ENCODE results near the gene RER1.
"Not testable (repeated sequence)": the region's sequence is repeated elsewhere in the genome, so short reads cannot be mapped to it uniquely, and the experiment has no call there.

Gene RER1

DNA sequence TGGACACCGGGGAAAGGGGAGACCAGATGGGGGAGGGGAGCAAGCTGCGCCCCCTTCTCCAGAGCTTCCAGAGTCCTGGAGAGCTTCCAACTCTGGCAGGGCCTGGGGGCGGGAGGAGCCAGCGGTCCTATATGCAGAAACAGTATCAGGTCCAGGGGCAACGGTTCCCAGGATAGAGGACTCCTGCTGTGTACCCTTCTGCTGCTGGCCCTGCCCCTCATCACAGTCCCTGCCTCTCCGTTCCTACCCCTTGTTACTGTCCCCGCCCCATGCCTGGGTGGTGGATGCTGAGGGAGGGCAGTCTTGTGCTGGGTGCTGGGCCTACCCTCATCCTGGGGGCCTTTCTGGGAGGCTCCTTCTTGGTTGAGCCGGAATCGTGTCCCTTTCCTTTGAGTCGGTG lies 39.9 kb downstream of the RER1 start:
- DNase-seq, result peak; percentile 89

DNA sequence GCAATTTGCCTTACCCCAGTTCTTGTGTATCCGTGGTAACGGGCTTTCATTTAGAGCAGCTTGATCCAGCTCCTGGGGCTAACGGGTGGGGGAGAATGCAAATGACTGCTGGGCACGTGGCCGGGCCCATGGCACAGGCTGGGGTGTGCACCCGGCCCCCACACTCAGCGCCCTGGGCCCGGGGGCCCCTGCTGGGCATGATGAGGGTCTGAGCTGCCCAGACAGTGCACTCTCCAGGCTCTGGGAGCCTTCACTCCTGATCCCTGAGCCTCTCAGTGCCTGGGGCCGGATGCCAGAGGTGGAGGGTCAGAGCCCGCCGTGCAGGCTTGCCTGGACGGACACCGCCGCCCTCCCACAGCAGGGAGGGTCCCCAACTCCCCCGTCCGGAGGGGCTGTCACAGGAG lies 40.8 kb downstream of the RER1 start:
- DNase-seq, result no peak

DNA sequence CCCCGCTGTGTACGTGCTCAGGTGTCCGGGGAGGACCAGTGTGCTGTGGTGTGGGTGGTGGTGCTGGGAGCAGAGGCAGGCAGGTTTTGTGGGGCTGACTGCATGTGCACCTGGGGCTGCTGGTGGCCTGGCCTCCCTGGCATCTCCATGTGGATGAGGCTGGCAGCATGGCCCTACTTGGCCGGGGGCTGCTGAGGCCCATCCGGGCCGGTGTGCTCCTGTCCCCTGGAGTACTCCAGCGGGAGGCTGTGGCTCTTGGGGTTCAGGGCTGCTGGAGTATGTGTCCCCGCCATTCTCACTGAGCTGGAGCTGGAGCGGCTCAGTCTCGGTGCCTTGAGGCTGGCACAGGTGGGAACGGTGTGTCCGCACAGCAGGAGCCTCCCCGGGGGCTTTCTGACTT lies 41.6 kb downstream of the RER1 start:
- DNase-seq, result no peak

DNA sequence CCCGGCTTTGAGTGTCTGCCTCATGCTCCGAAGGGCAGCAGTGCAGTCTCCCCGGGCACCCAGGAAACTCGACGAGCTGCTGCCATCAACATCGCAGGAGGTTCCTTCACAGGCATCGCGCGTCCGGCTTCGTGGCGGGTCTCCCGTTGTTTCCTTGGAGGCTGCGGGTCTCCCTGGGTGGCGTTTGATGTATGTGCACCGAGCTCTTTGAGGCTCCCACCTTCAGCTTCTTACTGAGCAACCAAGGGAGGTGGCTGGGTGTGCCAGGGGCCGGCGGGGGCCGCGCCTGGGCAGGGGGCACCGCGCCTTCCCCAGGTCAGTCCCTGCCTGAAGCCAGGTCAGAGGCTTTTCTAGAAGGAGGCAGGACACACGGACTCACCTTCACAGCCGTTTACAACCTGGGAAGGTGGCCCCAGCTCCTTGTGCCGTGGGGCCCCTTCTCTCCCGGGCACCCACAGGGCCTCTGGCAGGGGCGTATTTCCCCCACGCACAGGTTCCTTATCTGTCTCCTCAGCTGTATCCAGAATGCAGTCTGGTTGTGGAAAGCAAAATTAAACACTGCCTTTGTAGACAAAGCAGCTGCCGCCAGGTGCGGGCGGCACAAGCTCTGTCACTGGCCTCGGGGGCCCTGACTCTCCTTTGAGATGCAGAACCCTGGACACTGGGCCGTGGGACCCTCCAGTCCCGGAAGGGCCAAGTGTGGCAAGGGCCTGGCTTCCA lies 42.5 kb downstream of the RER1 start:
- no peak for DNase-seq

DNA sequence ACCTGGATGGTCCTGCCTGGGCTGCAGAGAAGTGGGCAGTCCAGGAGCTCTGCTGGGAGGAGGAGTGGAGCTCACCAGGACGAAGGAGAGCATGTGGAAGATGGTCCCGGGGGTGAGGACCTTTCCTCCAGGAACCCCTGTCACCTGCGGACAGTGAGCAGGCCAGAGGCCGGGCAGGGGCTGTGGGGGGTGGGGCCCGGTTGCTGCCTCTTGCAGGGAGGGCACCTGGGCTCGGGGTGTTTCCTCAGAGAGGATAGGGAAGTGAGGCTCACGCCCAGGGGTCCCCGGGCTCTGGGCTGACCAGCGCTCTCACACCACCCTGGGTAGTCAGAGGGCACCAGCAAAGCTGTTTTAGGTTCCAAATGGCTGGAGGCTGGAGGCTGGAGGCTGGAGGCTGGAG lies 43.5 kb downstream of the RER1 start:
- no peak for DNase-seq

DNA sequence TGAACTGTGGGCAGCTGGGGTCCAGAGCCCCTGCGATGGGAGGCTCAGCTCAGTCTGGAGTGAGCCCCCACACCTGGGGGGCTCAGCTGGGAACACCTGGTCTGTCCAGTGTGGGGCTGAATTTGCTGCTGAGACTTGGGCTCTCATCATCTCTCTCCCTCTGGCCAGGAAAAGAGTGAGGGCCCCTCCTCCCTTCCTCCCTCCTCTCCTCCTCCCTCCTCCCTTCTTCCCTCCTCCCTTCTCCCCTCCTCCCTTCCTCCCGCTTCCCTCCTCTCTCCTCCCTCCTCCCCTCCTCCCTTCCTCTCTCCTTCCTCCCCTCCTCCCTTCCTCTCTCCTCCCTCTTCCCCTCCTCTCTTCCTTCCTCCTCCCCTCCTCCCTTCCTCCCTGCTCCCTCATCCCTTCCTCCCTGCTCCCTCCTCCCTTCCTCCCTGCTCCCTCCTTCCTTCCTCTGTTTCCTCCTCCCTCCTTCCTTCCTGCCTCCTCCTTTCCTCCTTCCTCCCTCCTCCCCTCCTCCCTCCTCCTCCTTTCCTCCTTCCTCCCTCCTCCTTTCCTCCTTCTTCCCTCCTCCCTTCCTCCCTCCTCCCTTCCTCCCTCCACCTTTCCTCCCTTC lies 44.2 kb downstream of the RER1 start:
- DNase-seq, result no peak

DNA sequence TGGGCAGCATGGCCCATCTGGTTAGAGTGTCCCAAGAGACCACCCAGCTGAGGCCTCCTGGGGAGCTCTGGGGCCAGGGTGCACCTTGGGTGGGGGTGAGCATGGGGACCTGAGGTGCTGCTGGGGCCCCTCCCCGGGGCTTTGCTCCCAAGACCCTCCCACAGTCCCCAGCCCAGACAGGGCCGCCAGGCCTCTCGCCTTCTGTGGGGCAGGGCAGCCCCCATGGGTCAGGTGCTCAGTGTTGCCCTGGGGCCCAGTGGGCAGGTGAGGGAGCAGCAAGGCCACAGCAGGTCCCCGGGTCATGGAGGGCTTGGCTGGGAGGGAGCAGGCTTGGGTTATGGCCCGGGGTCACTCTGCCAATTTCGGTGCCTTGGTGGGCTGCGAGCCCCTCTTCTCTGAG lies 45.2 kb downstream of the RER1 start:
- no peak for DNase-seq

DNA sequence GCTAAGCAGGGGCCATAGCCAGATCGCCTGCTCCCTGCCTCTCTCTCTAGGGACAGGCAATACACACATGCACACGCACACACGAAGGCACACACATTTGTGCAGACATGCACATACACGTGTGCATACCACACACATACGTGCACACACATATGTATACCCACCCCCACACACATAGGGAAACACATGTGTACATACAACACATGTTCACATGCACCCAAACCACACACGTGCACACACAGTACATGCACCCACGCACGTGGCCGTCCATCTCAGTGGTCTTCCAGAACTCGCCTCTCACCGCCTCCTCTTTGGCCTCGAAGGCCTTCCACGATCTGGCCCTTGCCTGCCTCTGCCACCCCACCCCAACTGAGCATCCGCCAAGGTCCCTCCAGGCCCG lies 46.0 kb downstream of the RER1 start:
- DNase-seq, result no peak

DNA sequence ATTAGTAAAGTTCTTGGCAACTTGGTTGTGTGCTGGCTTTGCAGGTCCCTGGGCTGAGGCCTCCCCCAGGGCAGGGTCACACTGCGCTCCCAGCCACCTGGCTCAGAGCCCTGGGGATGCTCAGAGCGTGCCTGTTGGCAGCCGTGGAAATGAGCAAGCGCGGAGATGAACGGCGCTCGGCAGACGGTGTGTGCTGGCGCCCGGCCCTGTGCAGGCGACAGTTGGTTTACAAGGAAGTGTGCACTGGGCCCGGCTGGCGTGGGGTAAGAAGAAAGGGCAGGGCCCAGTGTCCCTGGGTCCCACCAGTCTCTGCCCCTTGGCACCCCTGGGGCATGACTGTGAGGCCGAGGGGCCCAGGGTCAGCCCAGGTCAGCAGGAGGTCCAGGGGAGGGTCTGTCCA lies 46.4 kb downstream of the RER1 start:
- peak; percentile 70 for DNase-seq

DNA sequence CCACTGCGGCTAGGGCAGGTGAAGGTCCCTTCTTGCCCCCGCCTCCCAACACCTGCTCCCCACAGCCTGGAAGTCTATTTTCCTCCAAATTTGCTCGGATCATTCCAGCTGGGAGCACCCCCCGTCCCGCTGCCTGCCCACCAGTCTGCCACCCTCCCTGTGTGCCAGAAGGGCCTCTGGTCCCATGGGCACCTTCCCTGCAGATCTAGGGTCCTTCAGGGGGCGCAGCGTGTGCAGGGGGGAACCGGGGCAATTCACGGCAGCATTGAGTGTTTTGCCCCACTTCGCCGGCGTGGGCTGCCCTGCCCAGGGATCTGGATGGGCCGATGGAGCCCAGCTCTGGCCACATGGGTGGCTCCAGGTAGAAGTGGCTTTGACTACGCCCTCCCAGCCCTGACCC lies 47.0 kb downstream of the RER1 start:
- DNase-seq, result no peak

DNA sequence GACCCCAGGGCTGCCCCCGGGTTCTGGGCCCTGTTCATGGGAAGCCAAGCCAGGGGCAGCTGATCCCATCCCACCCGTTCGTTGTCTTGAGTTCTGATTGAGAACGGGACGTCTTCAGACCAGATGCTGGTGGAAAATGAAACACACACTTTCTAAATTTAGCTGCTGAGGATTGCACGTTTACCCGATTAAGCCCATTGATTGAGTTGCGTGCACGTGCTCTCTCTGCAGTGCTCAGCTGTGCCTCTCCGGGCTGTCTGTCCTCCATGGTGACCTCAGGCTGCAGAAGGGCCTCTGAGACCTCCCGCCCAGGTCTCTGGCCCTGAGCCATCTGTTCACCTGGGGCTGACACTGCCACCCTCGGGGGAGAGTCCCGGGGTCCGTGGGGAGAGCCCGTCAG lies 47.7 kb downstream of the RER1 start:
- DNase-seq, result no peak

DNA sequence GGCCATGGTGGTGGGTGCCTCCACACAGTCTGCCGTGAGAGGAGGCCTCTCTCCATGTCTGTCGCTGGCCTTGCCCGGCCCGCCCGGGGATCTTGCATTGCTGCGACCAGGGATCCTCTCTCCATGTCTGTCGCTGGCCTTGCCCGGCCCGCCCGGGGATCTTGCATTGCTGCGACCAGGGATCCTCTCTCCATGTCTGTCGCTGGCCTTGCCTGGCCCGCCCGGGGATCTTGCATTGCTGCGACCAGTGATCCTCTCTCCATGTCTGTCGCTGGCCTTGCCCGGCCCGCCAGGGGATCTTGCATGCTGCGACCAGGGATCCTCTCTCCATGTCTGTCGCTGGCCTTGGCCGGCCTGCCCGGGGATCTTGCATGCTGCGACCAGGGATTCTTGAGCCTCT lies 48.7 kb downstream of the RER1 start:
- DNase-seq, result not testable (repeated sequence)

DNA sequence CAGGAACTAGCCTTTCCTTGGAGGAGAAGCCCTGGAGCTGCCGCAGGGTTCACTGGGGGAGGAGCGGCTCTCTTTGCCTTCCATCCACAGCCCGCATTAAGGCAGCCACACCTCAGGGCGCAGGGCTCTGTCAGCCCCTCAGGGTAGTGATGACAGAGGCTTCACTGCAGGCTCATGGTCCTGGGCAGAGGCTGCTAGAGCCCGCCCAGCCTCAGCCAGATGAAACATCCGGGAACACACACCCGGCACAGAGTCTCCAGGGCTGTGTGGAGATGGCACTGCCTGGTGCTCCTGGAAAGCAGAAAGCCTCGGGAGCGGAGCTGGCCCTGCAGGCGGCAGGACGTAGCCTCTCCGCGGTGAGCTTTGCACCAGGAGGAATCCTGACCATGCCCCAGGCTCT lies 50.1 kb downstream of the RER1 start:
- no peak for DNase-seq

DNA sequence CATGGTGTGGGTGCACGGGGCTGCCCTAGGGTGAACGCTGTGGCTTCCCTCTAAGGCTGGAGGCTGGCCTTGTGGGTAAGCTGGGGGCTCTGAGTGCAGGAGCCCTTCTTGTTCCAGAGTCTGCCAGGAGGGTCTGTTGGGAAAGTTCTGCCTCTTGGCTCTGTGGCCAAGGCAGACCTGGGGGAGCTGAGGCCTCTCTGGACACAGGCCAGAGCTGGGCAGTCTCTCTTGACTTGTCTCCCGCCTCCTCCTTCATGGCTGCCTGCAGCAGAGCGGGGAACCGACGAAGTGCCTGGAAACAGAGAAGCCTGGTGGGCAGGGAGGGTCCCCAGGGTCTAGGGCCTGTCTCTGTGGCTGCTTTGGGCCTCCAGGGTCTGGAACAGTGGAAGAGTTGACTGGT lies 51.0 kb downstream of the RER1 start:
- DNase-seq, result no peak

DNA sequence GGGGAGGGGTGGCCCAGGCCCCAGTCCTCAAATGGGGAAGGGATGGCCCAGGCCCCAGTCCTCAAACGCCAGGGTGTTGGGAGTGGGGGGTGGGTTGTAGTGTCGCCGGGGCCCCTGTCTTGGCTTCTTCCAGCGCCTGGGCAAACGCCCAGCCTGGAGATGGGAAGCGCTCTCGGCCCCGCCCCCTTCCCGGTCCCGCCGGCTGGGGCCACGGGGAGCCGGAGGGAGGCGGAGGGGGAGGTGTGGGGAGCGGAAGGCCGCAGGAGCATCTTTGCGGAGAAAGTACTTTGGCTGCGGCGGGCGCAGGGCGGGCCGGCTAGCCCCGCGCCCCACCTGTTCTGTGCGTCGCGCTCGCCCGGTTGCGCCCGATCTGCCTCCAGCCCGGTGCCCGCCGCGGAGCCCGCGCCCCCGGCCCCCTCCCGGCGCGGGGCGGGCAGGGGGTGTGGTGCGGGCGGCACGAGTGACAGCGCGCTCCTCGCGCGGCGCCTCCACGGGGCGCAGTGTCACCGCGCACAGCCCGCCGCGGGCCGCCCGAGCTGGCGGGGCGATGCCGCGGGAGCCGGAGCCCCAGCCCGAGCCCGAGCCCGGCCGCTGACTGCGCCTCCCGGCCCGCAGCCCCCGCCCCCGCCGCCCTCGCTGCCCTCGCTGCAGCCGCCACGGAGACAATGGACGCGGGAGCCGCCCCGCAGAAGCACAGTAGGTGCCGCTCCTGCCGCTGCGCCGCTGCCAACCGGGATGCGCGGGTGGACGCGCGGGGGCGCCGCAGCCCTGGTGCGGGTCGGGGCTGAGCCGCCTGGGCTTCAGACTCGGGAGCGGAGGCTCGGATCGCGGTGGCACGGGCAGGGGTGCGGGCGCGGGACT lies 51.9 kb downstream of the RER1 start:
- DNase-seq, result no peak

DNA sequence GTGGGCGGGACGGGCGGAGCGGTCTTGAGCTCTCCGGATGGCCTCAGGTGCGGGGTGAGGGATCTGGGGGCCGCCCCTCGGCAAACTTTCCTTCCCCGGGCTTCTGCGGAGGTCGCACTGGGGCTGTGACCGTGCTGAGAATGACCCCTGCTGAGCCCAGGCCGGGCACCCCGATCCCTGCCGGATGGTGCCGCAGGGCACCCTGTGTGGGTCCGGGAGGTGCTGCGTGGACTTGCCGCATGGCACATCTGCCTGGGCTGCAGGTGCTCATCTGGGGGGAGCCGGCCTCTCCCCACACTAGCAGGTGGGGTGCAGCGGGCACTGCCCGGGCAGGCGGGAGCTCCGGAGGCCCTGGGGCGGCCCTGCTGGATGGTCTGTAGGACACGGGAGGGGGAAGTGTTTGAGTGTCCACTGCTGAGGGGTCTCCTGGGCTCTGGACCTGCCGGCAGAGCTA lies 52.5 kb downstream of the RER1 start:
- no peak for DNase-seq

DNA sequence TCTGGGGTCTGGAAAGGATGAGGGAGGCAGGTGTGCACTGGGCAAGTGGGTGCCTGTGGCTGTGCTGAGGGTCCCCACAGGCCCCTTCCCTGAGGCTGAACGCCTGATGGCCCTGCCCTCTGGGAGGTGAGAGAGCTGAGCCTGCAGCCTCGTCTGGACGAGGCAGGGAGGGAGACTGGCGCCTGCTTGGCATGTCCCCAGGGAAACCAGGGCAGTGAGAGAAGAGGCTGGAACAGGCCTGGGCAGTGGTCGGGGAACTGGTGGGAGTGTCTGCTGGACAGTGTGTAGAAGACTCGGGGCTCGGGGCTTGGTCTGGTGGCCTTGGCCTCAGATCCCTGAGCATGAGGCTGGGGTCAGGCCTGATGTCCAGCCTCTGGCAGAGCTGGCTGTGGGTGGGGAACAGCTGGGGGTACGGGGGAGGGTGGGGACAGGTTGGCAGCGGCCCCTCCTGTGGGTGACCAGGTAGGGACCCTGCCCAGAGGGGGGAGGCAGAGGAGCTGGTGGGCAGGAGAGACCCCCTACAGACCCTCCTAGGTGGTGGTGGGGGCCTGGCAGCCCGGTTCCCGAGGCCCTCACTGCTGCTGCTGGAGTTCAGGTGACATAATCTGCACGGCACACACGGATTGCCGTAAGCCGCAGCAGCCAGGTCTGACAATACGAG lies 53.7 kb downstream of the RER1 start:
- DNase-seq, result no peak

DNA sequence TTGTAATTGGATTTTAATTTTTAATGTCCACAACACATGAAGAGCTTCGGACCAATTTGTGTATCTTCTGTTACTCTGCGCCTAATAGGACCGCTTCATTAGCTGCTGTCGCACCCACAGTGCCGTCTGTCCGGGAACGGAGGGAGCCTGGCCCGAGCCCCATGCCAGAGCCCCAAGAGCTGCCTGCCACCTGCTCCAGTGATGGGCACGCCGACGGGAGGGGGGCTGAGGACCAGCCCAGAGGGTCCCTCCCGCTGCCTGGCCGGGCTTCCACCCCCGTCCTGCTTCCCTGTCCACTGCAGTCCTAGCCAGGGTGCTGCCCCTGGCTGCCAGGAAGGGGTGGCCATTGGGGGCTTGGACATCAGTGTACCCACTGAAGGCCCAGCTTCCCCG lies 54.2 kb downstream of the RER1 start:
- no peak for DNase-seq

DNA sequence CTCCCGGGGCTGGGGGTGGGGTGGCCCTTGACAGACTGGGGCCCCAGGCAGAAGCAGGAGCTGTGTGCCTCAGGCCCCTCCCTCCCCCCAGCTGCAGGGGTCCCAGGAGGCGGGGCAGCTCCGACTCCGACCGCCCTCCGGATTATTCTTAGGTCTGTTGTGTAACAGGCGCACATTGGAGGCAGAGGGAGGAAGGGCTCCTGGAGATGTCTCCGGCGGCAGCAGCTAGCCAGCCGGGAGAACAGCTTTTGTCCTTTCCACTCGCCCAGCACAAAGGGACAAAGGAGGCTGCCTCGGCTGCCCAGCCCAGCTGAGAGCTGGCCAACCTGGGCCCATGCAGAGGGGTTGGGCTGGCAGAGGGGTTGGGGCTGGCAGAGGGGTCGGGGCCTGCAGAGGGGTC lies 54.8 kb downstream of the RER1 start:
- no peak for DNase-seq

DNA sequence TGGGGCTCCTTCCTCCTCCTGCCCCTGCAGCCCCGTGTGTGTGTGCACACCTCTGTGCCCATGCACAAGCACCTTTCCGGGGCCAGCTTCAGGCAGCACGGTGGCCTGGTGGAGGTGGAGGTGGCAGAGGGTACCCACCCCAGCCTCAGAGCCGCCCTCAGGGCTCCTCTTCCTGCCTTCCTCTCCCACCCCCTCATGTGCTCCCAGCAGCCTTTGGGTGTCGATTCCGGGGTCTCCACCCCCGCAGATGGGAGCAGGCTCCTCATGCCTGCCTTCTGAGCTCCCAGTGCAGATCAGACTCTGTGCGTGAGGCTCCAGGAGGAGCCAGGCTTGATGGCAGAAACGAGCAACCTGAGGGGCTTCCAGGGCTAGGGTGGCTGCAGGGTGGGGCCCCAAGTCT lies 55.2 kb downstream of the RER1 start:
- no peak for DNase-seq

DNA sequence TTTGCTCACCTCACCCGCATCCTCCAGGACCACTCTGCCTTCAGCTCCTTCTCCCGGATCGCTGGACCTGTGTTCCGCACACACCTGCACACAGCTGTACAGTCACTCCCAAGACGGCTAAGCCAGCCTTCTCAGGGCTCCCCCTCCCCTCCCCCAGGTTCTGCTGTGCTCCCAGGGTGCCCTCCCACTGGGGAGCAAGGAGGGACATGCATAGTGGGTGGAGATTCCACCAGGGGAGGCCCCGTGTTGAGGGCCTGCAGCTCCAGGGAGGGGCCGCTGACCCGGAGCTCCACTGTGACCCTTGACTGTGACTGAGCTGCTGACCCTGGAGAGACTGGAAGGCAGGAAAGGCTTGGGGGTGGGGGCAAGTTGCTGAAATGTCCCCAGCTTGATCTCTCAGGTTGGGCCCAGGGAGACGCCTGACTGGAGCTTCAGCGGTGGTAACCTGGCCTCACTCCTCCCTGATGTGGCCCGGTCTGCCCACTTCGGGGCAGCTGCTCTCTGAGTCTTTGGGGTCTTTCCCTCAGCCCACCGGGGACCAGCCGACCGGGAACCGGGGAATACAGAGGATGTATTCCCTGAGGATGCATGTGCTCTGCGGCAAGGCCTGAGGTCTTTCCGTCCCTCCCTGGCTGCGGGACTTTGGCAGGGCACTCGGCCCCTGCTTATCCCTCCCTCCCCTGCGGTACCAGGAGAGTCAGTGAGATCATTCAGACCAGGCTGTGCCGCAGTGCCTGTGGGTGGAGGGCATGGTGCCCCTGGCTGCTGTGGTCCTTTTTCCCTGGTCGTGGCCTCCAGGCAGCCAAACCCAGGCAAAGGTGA lies 55.8 kb downstream of the RER1 start:
- no peak for DNase-seq

DNA sequence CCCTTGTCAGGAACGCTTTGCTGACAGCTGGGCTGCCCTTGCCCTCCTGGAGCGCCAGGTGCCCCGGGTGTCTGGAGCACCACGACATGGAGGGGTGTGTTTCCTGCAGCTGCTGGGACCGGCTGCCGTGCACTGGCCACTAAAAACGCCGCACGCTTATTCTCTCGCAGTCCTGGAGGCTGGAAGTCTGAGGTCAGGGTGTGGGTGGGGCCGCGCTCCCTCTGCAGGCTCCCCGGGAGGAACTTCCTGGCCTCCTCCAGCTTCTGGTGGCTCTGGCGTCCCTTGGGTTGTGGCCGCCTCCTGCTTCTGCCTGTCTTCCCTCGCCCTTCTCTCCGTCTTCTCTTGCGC lies 56.4 kb downstream of the RER1 start:
- no peak for DNase-seq
